Nucleus accumbens (tissue), 56 donors: Measurements from ENCODE around the gene GNAT1.

Experiments used
- DNase-seq, 56 donors: peaks; one replicate each; lab custom pipeline; 2025; lab: John Stamatoyannopoulos, UW

Gene GNAT1

GRCh38 chr3:50162034-50162883 lies 29.2 kb upstream of the GNAT1 start:
- no peak for DNase-seq

GRCh38 chr3:50163572-50164455 lies 27.6 kb upstream of the GNAT1 start:
- DNase-seq, result peak in 25 of 56 donors; percentile 5 to 73 (median 29)

GRCh38 chr3:50164481-50164880 lies 26.9 kb upstream of the GNAT1 start:
- no peak for DNase-seq

GRCh38 chr3:50164984-50165909 lies 26.2 kb upstream of the GNAT1 start:
- peak in 39 of 56 donors; percentile 4 to 70 (median 32) for DNase-seq

- peak in 16 of 56 donors; percentile 16 to 59 (median 38) for DNase-seq
Observed at GRCh38 chr3:50165910-50166538, 25.4 kb upstream of the GNAT1 start.

GRCh38 chr3:50166620-50167019 lies 24.8 kb upstream of the GNAT1 start:
- DNase-seq, result no peak

- no peak for DNase-seq
Observed at GRCh38 chr3:50167069-50167840, 24.2 kb upstream of the GNAT1 start.

GRCh38 chr3:50167841-50168209 lies 23.6 kb upstream of the GNAT1 start:
- no peak for DNase-seq

- no peak for DNase-seq
Observed at GRCh38 chr3:50168388-50168787, 23.0 kb upstream of the GNAT1 start.

GRCh38 chr3:50168791-50169190 lies 22.6 kb upstream of the GNAT1 start:
- DNase-seq, result no peak

- no peak for DNase-seq
Observed at GRCh38 chr3:50169232-50169832, 22.1 kb upstream of the GNAT1 start.

GRCh38 chr3:50169858-50170257 lies 21.6 kb upstream of the GNAT1 start:
- DNase-seq, result no peak

- DNase-seq, result no peak
Observed at GRCh38 chr3:50170689-50171088, 20.7 kb upstream of the GNAT1 start.

GRCh38 chr3:50171540-50172301 lies 19.7 kb upstream of the GNAT1 start:
- no peak for DNase-seq

GRCh38 chr3:50172626-50173220 lies 18.7 kb upstream of the GNAT1 start:
- no peak for DNase-seq

- DNase-seq, result no peak
Observed at GRCh38 chr3:50173685-50174516, 17.5 kb upstream of the GNAT1 start.

GRCh38 chr3:50174517-50174895 lies 16.9 kb upstream of the GNAT1 start:
- no peak for DNase-seq
